GM23338 (cell line): ENCODE results near the gene HPS5. TPM values are rescaled to one million over a fixed set of nuclear protein-coding genes. Genes with fewer than 3 reads are reported as not detected.

Experiments used
- CREB1 ChIP-seq: fragments of 250-450 bp; sonication (Bioruptor Pico); IDR thresholded peaks from 2 replicates; pipeline ENCODE4 v1.5.0; 2020; ENCODE audit warnings: low read depth, mild to moderate bottlenecking, moderate library complexity
- CTCF ChIP-seq, 2 experiments: fragments of 200-600 bp in 1 of 2; sonication (generic) in 1 of 2; conservative IDR thresholded peaks; 2 replicates each; pipeline versions ENCODE4 v1.5.1 to v1.6.1; 2016 to 2017; ENCODE audit warnings: antibody characterized with exemption in 2 of 2, low read depth in 2 of 2, mild to moderate bottlenecking in 2 of 2, moderate library complexity in 1 of 2
- EZH2phosphoT487 ChIP-seq: fragments of 200-600 bp; sonication (generic); IDR thresholded peaks from one replicate; pipeline ENCODE4 v1.8.1; 2018; ENCODE audit warnings: antibody characterized with exemption; ENCODE audit not compliant: unreplicated experiment
- POLR2AphosphoS5 ChIP-seq: IDR thresholded peaks from 2 replicates; pipeline ENCODE4 v1.6.1; 2016; ENCODE audit warnings: antibody characterized with exemption, low read depth
- STAT1 ChIP-seq: IDR thresholded peaks from one replicate; pipeline ENCODE4 v1.6.1; 2016; ENCODE audit warnings: antibody characterized with exemption; ENCODE audit not compliant: unreplicated experiment
- ZNF114 ChIP-seq: fragments of 250-450 bp; sonication (Bioruptor Pico); IDR thresholded peaks from 2 replicates; pipeline ENCODE4 v1.5.0; 2020; ENCODE audit warnings: mild to moderate bottlenecking, moderate library complexity
- ZNF331 ChIP-seq: fragments of 250-450 bp; sonication (Bioruptor Pico); IDR thresholded peaks from 2 replicates; pipeline ENCODE4 v1.5.0; 2020; ENCODE audit warnings: low read depth, mild to moderate bottlenecking, moderate library complexity
- ZNF462 ChIP-seq: fragments of 250-450 bp; sonication (Bioruptor Pico); IDR thresholded peaks from 2 replicates; pipeline ENCODE4 v1.5.0; 2020; ENCODE audit warnings: mild to moderate bottlenecking, moderate library complexity
- polyA plus RNA-seq: library from polyadenylated mRNA; unstranded; fragments of >200 nt; fragmentation: Nextera tagmentation; extraction: Ambion mirVana; gene quantifications from 2 replicates; pipeline ENCODE4 v1.2.1, GENCODE V29; 2016
- total RNA-seq: library from RNA; depleted of rRNA; stranded (reverse); fragments of >200 nt; shearing (Covaris generic); gene quantifications from 2 replicates; pipeline ENCODE4 v1.2.3, GENCODE V29; 2014
- TF ChIP-seq, protein P1 (sequence below): IDR thresholded peaks from 2 replicates; pipeline ENCODE4 v1.6.1; 2016; ENCODE audit warnings: antibody characterized with exemption

Gene HPS5
- total and polyA plus RNA-seq, 2 experiments from 2014 or later, result 11.5 to 18.6 TPM

DNA sequence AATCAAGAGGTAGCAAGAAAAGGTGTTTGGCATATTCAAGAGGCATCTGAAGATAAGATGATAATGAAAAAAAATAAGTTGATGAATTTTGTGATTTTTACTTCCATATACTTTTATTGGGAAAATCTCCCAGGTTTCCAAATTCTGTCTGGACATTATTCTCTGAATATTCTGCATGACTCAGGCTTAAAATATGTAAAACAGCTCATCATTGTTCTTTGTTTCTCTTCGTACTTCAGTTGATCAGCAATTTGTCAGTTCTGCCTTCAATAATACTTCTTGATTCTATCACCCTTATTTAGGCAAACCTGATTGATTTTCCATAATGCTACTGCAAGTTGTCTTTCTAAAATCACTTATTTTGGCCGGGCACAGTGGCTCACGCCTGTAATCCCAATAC lies 30.6 kb upstream of the HPS5 start (continued):
- TF ChIP-seq ZNF462 (CRISPR knock-in tag) (no peak), POLR2AphosphoS5 (no peak), CTCF (conservative IDR thresholded peaks at IDR 0.05; ENCODE audit: low read depth in 2 of 2) (no peak), ZNF331 (CRISPR knock-in tag) (no peak), EZH2phosphoT487 (no peak), CREB1 (CRISPR knock-in tag) (no peak), ZNF114 (CRISPR knock-in tag) (no peak), STAT1 (no peak)
- TF ChIP-seq, protein P1, sequence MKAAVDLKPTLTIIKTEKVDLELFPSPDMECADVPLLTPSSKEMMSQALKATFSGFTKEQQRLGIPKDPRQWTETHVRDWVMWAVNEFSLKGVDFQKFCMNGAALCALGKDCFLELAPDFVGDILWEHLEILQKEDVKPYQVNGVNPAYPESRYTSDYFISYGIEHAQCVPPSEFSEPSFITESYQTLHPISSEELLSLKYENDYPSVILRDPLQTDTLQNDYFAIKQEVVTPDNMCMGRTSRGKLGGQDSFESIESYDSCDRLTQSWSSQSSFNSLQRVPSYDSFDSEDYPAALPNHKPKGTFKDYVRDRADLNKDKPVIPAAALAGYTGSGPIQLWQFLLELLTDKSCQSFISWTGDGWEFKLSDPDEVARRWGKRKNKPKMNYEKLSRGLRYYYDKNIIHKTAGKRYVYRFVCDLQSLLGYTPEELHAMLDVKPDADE, result no peak
